Kidney epithelial cell (primary cell): ENCODE data around the gene ELOVL3. TPM values are rescaled to one million over a fixed set of nuclear protein-coding genes. Genes with fewer than 3 reads are reported as not detected.
A peak's percentile ranks its signal among the peaks of the same experiment; 100 is the strongest.

Experiments used
- DNase-seq: peaks from one replicate; pipeline ENCODE4 v3.0.0-alpha.2; 2010; ENCODE audit warnings: low read depth
- H3K27me3 ChIP-seq: 2 replicates; pipeline ENCODE4 v1.6.0; 2011; ENCODE audit warnings: low read length; ENCODE audit not compliant: control insufficient read depth, insufficient read depth
- H3K36me3 ChIP-seq: 2 replicates; pipeline ENCODE4 v1.5.1; 2011; ENCODE audit warnings: low read length; ENCODE audit not compliant: control insufficient read depth, insufficient read depth
- H3K4me3 ChIP-seq: 2 replicates; pipeline ENCODE4 v1.5.1; 2011; ENCODE audit warnings: low read depth, mild to moderate bottlenecking, control low read depth, low read length
- CTCF ChIP-seq: IDR thresholded peaks from 2 replicates; pipeline ENCODE4 v1.5.1; 2011; ENCODE audit warnings: mild to moderate bottlenecking, moderate library complexity, low read length, control low read depth, inconsistent platforms; ENCODE audit not compliant: insufficient read depth, poor library complexity, severe bottlenecking
- total RNA-seq: library from RNA; depleted of rRNA; stranded (reverse); fragments of >200 nt; gene quantifications from 2 replicates; pipeline ENCODE4 v1.2.3, GENCODE V29; 2015

Gene ELOVL3
- total RNA-seq, 1 donor from 2014 or later: 1.1 TPM

- no peak for DNase-seq
- H3K4me3 ChIP-seq: no peak overlapping the region
- H3K27me3 ChIP-seq: peaks cover 9% of the 10 kb centered on the region
- TF ChIP-seq CTCF: no peak
- no peaks in the 10 kb centered on the region for H3K36me3 ChIP-seq
Measured at GRCh38 chr10:102237711-102238252, 11.7 kb downstream of the ELOVL3 start.

- peaks cover 9% of the 10 kb centered on the region for H3K27me3 ChIP-seq
- DNase-seq: no peak
- no peaks in the 10 kb centered on the region for H3K36me3 ChIP-seq
- H3K4me3 ChIP-seq: peak overlapping the region; percentile 44
- no peak for TF ChIP-seq CTCF
Measured at GRCh38 chr10:102240467-102241031, 14.4 kb downstream of the ELOVL3 start.

- DNase-seq: no peak
- no peak for TF ChIP-seq CTCF
- Histone ChIP-seq H3K4me3 (peak overlapping the region; percentile 44), H3K27me3 (peaks cover 9% of the 10 kb centered on the region), H3K36me3 (no peaks in the 10 kb centered on the region)
Measured at GRCh38 chr10:102241032-102241443, 14.9 kb downstream of the ELOVL3 start.

- TF ChIP-seq CTCF: no peak
- Histone ChIP-seq H3K36me3 (no peaks in the 10 kb centered on the region), H3K27me3 (peaks cover 9% of the 10 kb centered on the region), H3K4me3 (peak within 1 kb of the TSS; percentile 44)
- DNase-seq: peak; percentile 58
Measured at GRCh38 chr10:102241444-102242117, 15.5 kb downstream of the ELOVL3 start, which contains the start of gene PITX3. Gene PITX3, minus strand, starts transcription at chr10:102241512. Its CDS starts 9,432 bp downstream, at chr10:102232080.

- no peak for DNase-seq
- no peak for TF ChIP-seq CTCF
- no peaks in the 10 kb centered on the region for H3K36me3 ChIP-seq
- H3K4me3 ChIP-seq: peak overlapping the region; percentile 44
- peaks cover 9% of the 10 kb centered on the region for H3K27me3 ChIP-seq
Measured at GRCh38 chr10:102242118-102242485, 16.0 kb downstream of the ELOVL3 start.
